AG10803 (cell line): ENCODE data around the gene PACS2.

Source experiments
- DNase-seq: peaks from one replicate; pipeline ENCODE4 v3.0.0; 2010; ENCODE audit warnings: low read depth
- H3K4me3 ChIP-seq: 2 replicates; pipeline ENCODE4 v1.5.1; 2011; ENCODE audit warnings: mild to moderate bottlenecking, low read length, control low read depth
- CTCF ChIP-seq: conservative IDR thresholded peaks from 2 replicates; pipeline ENCODE4 v1.5.1; 2011; ENCODE audit warnings: mild to moderate bottlenecking, low read length, control low read depth, inconsistent platforms

Gene PACS2

GRCh38 chr14:105445901-105446845 lies 131.6 kb downstream of the PACS2 start:
- TF ChIP-seq CTCF, result no peak
- DNase-seq, result no peak
- H3K4me3 ChIP-seq, result no peak overlapping the region

GRCh38 chr14:105446971-105447370 lies 132.4 kb downstream of the PACS2 start:
- no peak for DNase-seq
- no peak overlapping the region for H3K4me3 ChIP-seq
- TF ChIP-seq CTCF, result no peak
